HG03175 (cell line): Measurements from ENCODE around the gene MFAP4.

Experiments used
- ATAC-seq: cut with Tn5 transposase; IDR thresholded peaks from one replicate; pipeline ENCODE4 v1.9.1; 2021; ENCODE audit warnings: mild to moderate bottlenecking, moderate library complexity; ENCODE audit not compliant: unreplicated experiment

Gene MFAP4, protein sequence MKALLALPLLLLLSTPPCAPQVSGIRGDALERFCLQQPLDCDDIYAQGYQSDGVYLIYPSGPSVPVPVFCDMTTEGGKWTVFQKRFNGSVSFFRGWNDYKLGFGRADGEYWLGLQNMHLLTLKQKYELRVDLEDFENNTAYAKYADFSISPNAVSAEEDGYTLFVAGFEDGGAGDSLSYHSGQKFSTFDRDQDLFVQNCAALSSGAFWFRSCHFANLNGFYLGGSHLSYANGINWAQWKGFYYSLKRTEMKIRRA

GRCh38 chr17:19386974-19387920 is at the start of gene MFAP4:
Gene MFAP4 (minus strand): TSS chr17:19387190. CDS start chr17:19387155, 35 bp downstream.
- no peak for ATAC-seq

- no peak for ATAC-seq
Observed at GRCh38 chr17:19433727-19434340, 46.8 kb upstream of the MFAP4 start.

DNA sequence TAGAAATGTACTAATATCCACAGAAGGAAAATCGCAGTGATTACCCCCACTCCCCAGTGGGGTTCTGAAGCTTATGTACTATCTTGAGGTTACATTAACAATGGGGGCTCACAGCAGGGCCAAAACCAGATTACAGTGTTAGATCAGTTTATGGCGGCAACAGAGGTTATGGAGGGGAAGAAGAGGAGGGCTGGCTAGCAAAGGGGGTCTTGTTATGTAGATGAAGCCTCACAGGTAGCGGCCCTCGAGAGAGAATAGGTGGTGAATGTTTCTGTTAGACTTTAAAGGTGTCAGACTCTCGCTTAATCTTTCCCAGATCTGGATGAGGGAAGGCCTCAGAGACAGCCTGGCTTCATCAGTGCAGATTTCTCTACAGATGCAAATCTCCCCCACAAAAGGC is 46.3 kb upstream of the MFAP4 start:
- ATAC-seq = no peak

GRCh38 chr17:19431691-19432090 is 44.7 kb upstream of the MFAP4 start:
- ATAC-seq = no peak

- ATAC-seq = no peak
Observed at GRCh38 chr17:19426631-19427030, 39.6 kb upstream of the MFAP4 start.

- no peak for ATAC-seq
Observed at GRCh38 chr17:19424934-19425868, 38.2 kb upstream of the MFAP4 start.

- ATAC-seq = no peak
Observed at GRCh38 chr17:19421926-19422325, 34.9 kb upstream of the MFAP4 start.

- ATAC-seq = no peak
Observed at GRCh38 chr17:19421219-19421618, 34.2 kb upstream of the MFAP4 start.

DNA sequence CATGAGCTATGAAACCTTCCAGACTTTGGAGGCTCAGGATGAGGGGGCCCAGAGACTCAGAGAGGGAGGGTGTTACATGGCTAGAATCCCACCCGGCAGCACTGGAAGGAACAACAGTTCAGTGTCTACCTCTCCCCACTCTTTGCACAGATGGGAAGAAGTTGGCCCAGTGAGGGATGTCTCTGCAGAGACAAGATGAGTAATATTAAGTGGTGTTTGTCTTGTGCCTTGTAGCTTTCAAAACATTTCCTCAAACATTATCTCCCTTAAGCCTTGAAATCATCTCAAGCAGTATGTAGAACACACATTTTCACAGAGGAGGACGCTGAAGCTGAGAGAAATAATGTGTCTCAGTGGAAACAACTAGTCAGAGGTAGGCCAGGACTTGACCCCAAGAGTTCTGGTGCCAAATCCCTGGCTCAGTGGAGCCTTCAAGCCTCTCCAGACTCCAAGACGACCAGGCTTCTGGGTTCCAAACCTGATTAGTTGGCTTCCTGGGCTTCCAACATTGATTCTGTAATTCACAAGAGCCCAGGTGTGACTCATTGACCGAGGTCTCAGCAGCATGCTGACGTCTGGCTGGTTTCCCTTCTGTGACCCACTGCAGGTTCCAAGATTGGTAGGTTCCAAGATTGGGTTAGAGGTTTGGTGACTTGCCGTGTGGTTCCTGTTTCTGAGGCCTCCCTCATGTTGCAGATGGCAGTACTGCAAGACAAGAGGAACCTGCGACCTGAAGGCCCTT is 31.4 kb upstream of the MFAP4 start:
- no peak for ATAC-seq

DNA sequence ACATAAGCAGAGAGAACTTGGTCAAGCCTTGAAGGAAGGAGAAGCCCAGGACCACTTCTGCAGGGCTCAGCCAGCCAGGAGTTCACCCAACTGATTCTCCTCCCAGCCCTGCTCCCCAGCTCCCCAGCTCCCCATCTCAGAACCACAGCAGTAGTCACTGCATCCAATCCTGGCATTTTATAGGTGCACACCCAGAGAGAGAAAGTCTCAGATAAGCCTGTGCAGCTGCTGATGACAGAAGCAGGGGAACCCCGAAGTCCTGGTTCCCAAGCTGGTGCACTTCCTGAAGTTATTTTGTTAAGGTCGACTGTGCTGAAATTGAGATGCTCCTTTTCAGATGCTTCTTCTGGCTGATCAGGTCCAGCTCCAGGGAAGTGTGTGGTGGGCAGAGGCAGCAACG is 30.6 kb upstream of the MFAP4 start:
- ATAC-seq = no peak

GRCh38 chr17:19415806-19416775 is 29.1 kb upstream of the MFAP4 start:
- no peak for ATAC-seq

GRCh38 chr17:19415311-19415710 is 28.3 kb upstream of the MFAP4 start:
- ATAC-seq = no peak

DNA sequence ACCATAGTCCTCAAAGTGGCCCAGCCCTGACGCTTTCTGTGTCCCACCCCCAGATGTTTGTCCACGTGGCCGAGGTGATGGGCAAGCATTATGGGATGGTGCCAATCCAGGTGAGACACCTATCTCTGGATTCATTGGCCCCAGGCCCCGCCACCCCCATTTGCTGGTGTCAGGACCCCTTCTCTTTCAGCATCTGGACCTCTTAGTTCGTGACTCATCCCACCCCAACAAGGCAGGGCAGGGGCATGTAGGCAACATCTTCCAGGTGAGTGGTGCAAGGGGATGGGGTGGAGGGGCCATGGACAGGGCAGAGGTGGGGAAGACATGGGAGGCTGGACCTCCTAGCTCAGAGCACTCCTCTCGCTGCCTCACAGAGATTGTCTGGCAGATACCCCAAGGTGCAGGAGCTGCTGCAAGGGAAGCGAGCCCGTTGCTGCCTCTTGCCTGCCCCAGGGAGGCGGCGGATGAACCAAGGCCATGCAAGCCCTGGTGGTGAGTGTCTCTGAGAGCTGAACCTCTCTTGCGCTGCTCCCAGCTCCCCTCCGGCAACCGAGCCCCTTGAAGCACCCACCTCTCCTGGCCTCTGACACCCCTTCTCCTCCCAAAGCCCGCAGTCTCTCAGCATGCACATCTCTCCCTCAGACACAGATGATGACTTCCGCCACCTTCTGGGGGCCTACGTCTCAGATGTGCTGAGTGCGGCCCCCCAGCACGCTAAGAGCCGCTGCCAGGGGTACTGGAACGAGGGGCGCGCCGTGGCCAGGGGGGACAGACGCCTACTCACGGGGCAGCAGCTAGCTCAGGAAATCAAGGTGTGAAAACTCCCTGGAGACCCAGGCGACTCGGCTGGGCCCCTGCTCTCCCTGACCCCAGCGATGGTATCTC is 27.6 kb upstream of the MFAP4 start:
- ATAC-seq = no peak

GRCh38 chr17:19413761-19414160 is 26.8 kb upstream of the MFAP4 start:
- no peak for ATAC-seq

GRCh38 chr17:19412984-19413383 is 26.0 kb upstream of the MFAP4 start:
- no peak for ATAC-seq

DNA sequence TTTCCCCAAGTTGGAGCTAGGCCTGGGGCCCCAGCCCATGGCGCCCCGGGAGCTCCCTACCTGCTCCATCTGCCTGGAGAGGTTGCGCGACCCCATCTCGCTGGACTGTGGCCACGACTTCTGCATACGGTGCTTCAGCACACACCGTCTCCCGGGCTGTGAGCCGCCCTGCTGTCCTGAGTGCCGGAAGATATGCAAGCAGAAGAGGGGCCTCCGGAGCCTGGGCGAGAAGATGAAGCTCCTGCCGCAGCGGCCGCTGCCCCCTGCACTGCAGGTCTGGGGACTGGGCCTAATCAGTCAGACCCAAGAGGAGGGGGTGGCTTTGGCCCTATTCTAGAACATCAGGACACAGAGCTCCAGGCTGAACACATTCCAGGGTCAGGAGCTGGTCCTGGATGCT is 25.5 kb upstream of the MFAP4 start:
- no peak for ATAC-seq

DNA sequence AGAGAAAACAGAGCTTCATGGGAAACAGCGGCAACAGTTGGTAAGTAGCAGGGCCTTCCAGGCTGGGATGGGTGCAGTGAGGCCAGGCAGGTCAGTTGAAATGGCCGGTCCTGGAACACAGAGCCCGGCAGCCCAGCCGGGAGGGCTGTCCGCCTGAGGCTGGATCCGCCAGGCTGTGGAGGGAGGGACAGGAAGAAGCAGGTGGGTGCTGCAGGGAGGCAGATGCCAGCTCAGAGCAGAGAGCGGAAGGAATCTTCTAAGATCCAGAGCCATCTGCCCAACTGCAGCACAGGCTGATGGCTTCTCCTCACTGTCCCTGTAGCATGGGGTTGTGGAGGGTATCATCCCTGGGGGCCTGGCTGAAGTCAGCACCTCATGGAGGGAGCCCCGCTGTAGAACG is 24.6 kb upstream of the MFAP4 start:
- ATAC-seq = no peak
